A549 (cell line): ENCODE data around the gene AFG3L2. TPM values are rescaled to one million over a fixed set of nuclear protein-coding genes. Genes with fewer than 3 reads are reported as not detected.

ENCODE experiments used
- ATAC-seq, 2 experiments: fragments of 200-7000 bp in 1 of 2; fragments of >200 bp in 1 of 2; cut with Nextera tagmentation in 1 of 2; cut with Tn5 transposase in 1 of 2; 3 replicates each; pipeline versions ENCODE4 v1.8.0 to v1.9.1; 2018 to 2020; ENCODE audit warnings: mild to moderate bottlenecking in 1 of 2, moderate library complexity in 1 of 2
- CTCF ChIA-PET: fragments of 300-600 bp; sonication (Branson Sonifier 250); formaldehyde crosslinking; extraction: SDS; loops from one replicate; lab custom pipeline; 2021; ENCODE audit warnings: antibody characterized with exemption, inconsistent platforms; lab: Yijun Ruan, JAX
- POLR2A ChIA-PET: fragments of 350-600 bp; formaldehyde crosslinking; extraction: SDS; loops from one replicate; lab custom pipeline; 2021; ENCODE audit warnings: antibody characterized with exemption, inconsistent platforms; lab: Yijun Ruan, JAX
- DNase-seq, 2 experiments: peaks; one replicate each; pipeline versions ENCODE4 v3.0.0 to v3.0.0-alpha.2; 2011 to 2016; ENCODE audit warnings: low read depth in 1 of 2, low spot score in 1 of 2
- FAIRE-seq: peaks from 2 replicates; lab custom pipeline; 2011; peaks lifted over from hg19 to GRCh38; lab: Jason Lieb, UNC
- H3K27ac ChIP-seq, 2 experiments: fragments of >200 bp; sonication (Bioruptor Twin); formaldehyde crosslinking; 3 replicates each; pipeline ENCODE4 v1.5.1; 2016 to 2017
- H3K4me1 ChIP-seq: fragments of >200 bp; sonication (Bioruptor Twin); formaldehyde crosslinking; 3 replicates; pipeline ENCODE4 v1.6.1; 2016
- H3K4me2 ChIP-seq: fragments of >200 bp; sonication (Bioruptor Twin); formaldehyde crosslinking; 3 replicates; pipeline ENCODE4 v1.6.1; 2016
- H3K4me3 ChIP-seq: fragments of >200 bp; sonication (Bioruptor Twin); formaldehyde crosslinking; 3 replicates; pipeline ENCODE4 v1.5.1; 2016
- H3K9me3 ChIP-seq: fragments of >200 bp; sonication (Bioruptor Twin); formaldehyde crosslinking; 3 replicates; pipeline ENCODE4 v1.6.1; 2016
- CTCF ChIP-seq: fragments of >200 bp; sonication (Bioruptor Twin); formaldehyde crosslinking; IDR thresholded peaks from 3 replicates; pipeline ENCODE4 v1.5.1; 2016
- ELK1 ChIP-seq: fragments of 150-350 bp; IDR thresholded peaks from 2 replicates; pipeline ENCODE4 v1.6.1; 2014; ENCODE audit warnings: low read depth, mild to moderate bottlenecking, low read length
- FOXS1 ChIP-seq: fragments of 250-450 bp; sonication (Bioruptor Pico); IDR thresholded peaks from 2 replicates; pipeline ENCODE4 v1.5.0; 2020; ENCODE audit warnings: mild to moderate bottlenecking, moderate library complexity
- JUNB ChIP-seq: fragments of >200 bp; sonication (Bioruptor Twin); formaldehyde crosslinking; IDR thresholded peaks from 2 replicates; pipeline ENCODE4 v1.6.1; 2016
- MYC ChIP-seq: IDR thresholded peaks from 2 replicates; pipeline ENCODE4 v1.6.1; 2012; ENCODE audit warnings: mild to moderate bottlenecking, inconsistent platforms, low read length, improper control_type of control experiment, borderline replicate concordance
- NFE2L2 ChIP-seq: fragments of 150-350 bp; conservative IDR thresholded peaks from 2 replicates; pipeline ENCODE4 v1.6.1; 2014; ENCODE audit warnings: low read length
- PHF8 ChIP-seq: fragments of 200-600 bp; sonication (generic); IDR thresholded peaks from 2 replicates; pipeline ENCODE4 v1.6.1; 2016; ENCODE audit warnings: low read depth, mild to moderate bottlenecking, antibody characterized with exemption, moderate library complexity, borderline replicate concordance
- POLR2AphosphoS2 ChIP-seq: conservative IDR thresholded peaks from 2 replicates; pipeline ENCODE4 v1.6.1; 2012; ENCODE audit warnings: low read length, improper control_type of control experiment, inconsistent platforms
- RAD21 ChIP-seq, 2 experiments: fragments of >200 bp in 1 of 2; sonication (Bioruptor Twin) in 1 of 2; formaldehyde crosslinking in 1 of 2; IDR thresholded peaks in 1 of 2; conservative IDR thresholded peaks in 1 of 2; 2 replicates in 1 of 2; 3 replicates in 1 of 2; pipeline ENCODE4 v1.6.1; 2012 to 2018; ENCODE audit warnings: inconsistent platforms in 1 of 2
- RARB ChIP-seq: fragments of 250-450 bp; sonication (Bioruptor Pico); IDR thresholded peaks from 2 replicates; pipeline ENCODE4 v1.8.0; 2021; ENCODE audit warnings: mild to moderate bottlenecking, moderate library complexity
- REST ChIP-seq: fragments of 200-600 bp; sonication (generic); IDR thresholded peaks from 2 replicates; pipeline ENCODE4 v1.6.1; 2016; ENCODE audit warnings: antibody characterized with exemption, mild to moderate bottlenecking, moderate library complexity
- RFX5 ChIP-seq: fragments of 450-650 bp; IDR thresholded peaks from 2 replicates; pipeline ENCODE4 v1.7.1; 2014; ENCODE audit warnings: antibody characterized with exemption, mild to moderate bottlenecking, moderate library complexity
- SMC3 ChIP-seq: fragments of >200 bp; sonication (Bioruptor Twin); formaldehyde crosslinking; IDR thresholded peaks from 3 replicates; pipeline ENCODE4 v1.6.1; 2018; ENCODE audit warnings: inconsistent platforms
- SREBF2 ChIP-seq: fragments of 450-650 bp; IDR thresholded peaks from 2 replicates; pipeline ENCODE4 v1.6.1; 2014; ENCODE audit warnings: mild to moderate bottlenecking, moderate library complexity
- TP53 ChIP-seq: fragments of 250-450 bp; sonication (Bioruptor Pico); IDR thresholded peaks from 2 replicates; pipeline ENCODE4 v1.5.0; 2021; ENCODE audit warnings: mild to moderate bottlenecking, moderate library complexity
- ZC3H11A ChIP-seq: fragments of 450-650 bp; IDR thresholded peaks from 2 replicates; pipeline ENCODE4 v1.6.1; 2014; ENCODE audit warnings: antibody characterized with exemption, mild to moderate bottlenecking
- ZFP36 ChIP-seq: fragments of 450-650 bp; IDR thresholded peaks from 2 replicates; pipeline ENCODE4 v1.6.1; 2014; ENCODE audit warnings: borderline replicate concordance; ENCODE audit not compliant: partially characterized antibody
- ZSCAN20 ChIP-seq: fragments of 250-450 bp; sonication (Bioruptor Pico); IDR thresholded peaks from 2 replicates; pipeline ENCODE4 v1.8.0; 2022; ENCODE audit warnings: mild to moderate bottlenecking, moderate library complexity
- whole genome bisulfite sequencing: methylation state at CpG from one replicate; pipeline ENCODE4 v1.1.6; 2017; ENCODE audit errors: missing lambda C conversion rate; 5-methylcytosine and 5-hydroxymethylcytosine counted together
- polyA plus RNA-seq, 4 experiments: library from polyadenylated mRNA; depleted of rRNA in 3 of 4; stranded (reverse); fragments of >200 nt; fragmentation: RNase III in 1 of 4; extraction: RNeasy Plus Mini Kit Qiagen cat#74134 plus additional on column Dnase treatment in 1 of 4; gene quantifications; 2 replicates in 3 of 4; 3 replicates in 1 of 4; pipeline ENCODE4 v1.2.3, GENCODE V29; 2011 to 2017
- small RNA-seq, 6 experiments: library from RNA; depleted of rRNA; stranded (forward); fragments of <200 nt; gene quantifications; one replicate each; pipeline ENCODE3, GENCODE V24; 2012

The AFG3L2 gene
- polyA plus RNA-seq, 2 of the 4 experiments (the other 2 are of a cell fraction): 33.7 to 56.4 TPM

- Histone ChIP-seq H3K27ac (no peak overlapping the region), H3K9me3 (no peaks in the 10 kb centered on the region), H3K4me1 (0 out of 3 replicates have a peak, but pooled peaks cover 3% of the 10 kb centered on the region), H3K4me3 (no peak overlapping the region), H3K4me2 (no peak overlapping the region)
- DNase-seq (no peak), ATAC-seq (no peak), FAIRE-seq (no peak)
- TF ChIP-seq MYC (no peak), PHF8 (no peak), POLR2AphosphoS2 (no peak), CTCF (no peak), NFE2L2 (no peak), RFX5 (no peak), ZSCAN20 (CRISPR knock-in tag) (no peak), RARB (CRISPR knock-in tag) (no peak), TP53 (CRISPR knock-in tag) (no peak), SREBF2 (no peak), ZFP36 (no peak), ELK1 (no peak), ZC3H11A (no peak), SMC3 (no peak), REST (no peak), FOXS1 (CRISPR knock-in tag) (no peak), JUNB (no peak), RAD21 (conservative IDR thresholded peaks at IDR 0.05 in 1 of 2, IDR thresholded peaks at IDR 0.05 in 1 of 2) (no peak)
- 0% methylated on average over 1 of the region's 1 CpG for WGBS
- ChIA-PET POLR2A (no interaction called here), CTCF (interaction anchor here (3.6 kb wide), 1 partner anchor 10 kb away, joined by 31 read pairs; no protein-coding TSS in a partner anchor)
These were observed 95.2 kb downstream of the AFG3L2 start for GRCh38 chr18:12281861-12282260.

GRCh38 chr18:12279781-12280531 lies 97.1 kb downstream of the AFG3L2 start:
- H3K4me2 ChIP-seq: no peak overlapping the region
- no peak overlapping the region for H3K27ac ChIP-seq
- 0 out of 3 replicates have a peak, but pooled peaks cover 3% of the 10 kb centered on the region for H3K4me1 ChIP-seq
- CTCF ChIA-PET: interaction anchor here (0.5 to 1.9 kb wide), 4 partner anchors 8 to 39 kb away, joined by 3 to 12 read pairs (median 3); no protein-coding TSS in a partner anchor
- FAIRE-seq: no peak
- H3K4me3 ChIP-seq: no peak overlapping the region
- ATAC-seq: no peak
- H3K9me3 ChIP-seq: no peaks in the 10 kb centered on the region
- no peak for DNase-seq
- TF ChIP-seq MYC (no peak), ELK1 (no peak)
- TF ChIP-seq, all 56 proteins: peak for 0
- POLR2A ChIA-PET: interaction anchor here (1.5 kb wide), 1 partner anchor 8 kb away, joined by 5 read pairs; no protein-coding TSS in a partner anchor
- WGBS: 70% methylated on average over 13 of the region's 16 CpGs

Small RNAs within 50 kb of the gene (small RNA-seq; reads per million reads assigned to genes)
- 0 reads per million in 6 experiments for gene RNU6-170P
- gene RNU7-129P: 0 reads per million in 6 experiments

Other genes with a start within 250 kb of the AFG3L2 start
- gene CIDEA, start 122.9 kb downstream of the AFG3L2 start, polyA plus RNA-seq (2011; rRNA removed): not detected in 2 replicates
- gene CIDEA, start 122.9 kb downstream of the AFG3L2 start, polyA plus RNA-seq (2017; fragmentation: RNase III; extraction: RNeasy Plus Mini Kit Qiagen cat#74134 plus additional on column Dnase treatment): not detected in 3 replicates
- gene TUBB6, start 69.0 kb downstream of the AFG3L2 start, polyA plus RNA-seq (2011; rRNA removed): 83.7 and 88.5 TPM in 2 replicates
- gene TUBB6, start 69.0 kb downstream of the AFG3L2 start, polyA plus RNA-seq (2017; fragmentation: RNase III; extraction: RNeasy Plus Mini Kit Qiagen cat#74134 plus additional on column Dnase treatment): 235 to 259 TPM (median 235 TPM) in 3 replicates
- 8.6 and 10.8 TPM in 2 replicates for gene PRELID3A, start 30.7 kb upstream of the AFG3L2 start, polyA plus RNA-seq (2011; rRNA removed)
- gene PRELID3A, start 30.7 kb upstream of the AFG3L2 start, polyA plus RNA-seq (2017; fragmentation: RNase III; extraction: RNeasy Plus Mini Kit Qiagen cat#74134 plus additional on column Dnase treatment): 10.0 to 10.4 TPM (median 10.3 TPM) in 3 replicates